Mesenchymal stem cell (in vitro differentiated cells and primary cell): ENCODE measurements around the gene EHF.

Source experiments
- DNase-seq: peaks from one replicate; pipeline ENCODE4 v3.0.0-alpha.2; 2013
- H2AFZ ChIP-seq: one replicate; pipeline ENCODE4 v1.6.1; 2013; ENCODE audit warnings: low read depth, mild to moderate bottlenecking, control low read depth, inconsistent platforms, low read length, moderate library complexity
- H2AK5ac ChIP-seq: 2 replicates; pipeline ENCODE4 v1.6.1; 2013; ENCODE audit warnings: low read length, moderate library complexity, mild to moderate bottlenecking, inconsistent platforms; ENCODE audit not compliant: severe bottlenecking
- H2BK120ac ChIP-seq: one replicate; pipeline ENCODE4 v1.6.1; 2013; ENCODE audit warnings: low read depth, mild to moderate bottlenecking, inconsistent platforms, low read length, moderate library complexity
- H2BK12ac ChIP-seq, 2 experiments: one replicate each; pipeline ENCODE4 v1.6.1; 2013; ENCODE audit warnings: inconsistent platforms in 2 of 2, low read length in 2 of 2, mild to moderate bottlenecking in 2 of 2, moderate library complexity in 2 of 2, control low read depth in 1 of 2
- H2BK15ac ChIP-seq: one replicate; pipeline ENCODE4 v1.6.1; 2013; ENCODE audit warnings: mild to moderate bottlenecking, low read depth, inconsistent platforms; ENCODE audit not compliant: poor library complexity, severe bottlenecking
- H2BK5ac ChIP-seq: 2 replicates; pipeline ENCODE4 v1.6.1; 2013; ENCODE audit warnings: low read depth, mild to moderate bottlenecking, low read length, control low read depth, inconsistent platforms; ENCODE audit not compliant: poor library complexity, severe bottlenecking
- H3K14ac ChIP-seq, 2 experiments: one replicate each; pipeline ENCODE4 v1.6.1; 2013; ENCODE audit warnings: inconsistent platforms in 2 of 2, low read length in 2 of 2, control low read depth in 1 of 2, mild to moderate bottlenecking in 1 of 2, moderate library complexity in 1 of 2
- H3K18ac ChIP-seq, 2 experiments: one replicate each; pipeline ENCODE4 v1.6.1; 2013; ENCODE audit warnings: inconsistent platforms in 2 of 2, low read length in 2 of 2, control low read depth in 1 of 2, low read depth in 1 of 2, mild to moderate bottlenecking in 1 of 2
- H3K23ac ChIP-seq, 2 experiments: one replicate each; pipeline ENCODE4 v1.6.1; 2013; ENCODE audit warnings: inconsistent platforms in 2 of 2, low read length in 2 of 2, mild to moderate bottlenecking in 2 of 2, moderate library complexity in 2 of 2, control low read depth in 1 of 2
- H3K27ac ChIP-seq: 2 replicates; pipeline ENCODE4 v1.5.1; 2013; ENCODE audit warnings: mild to moderate bottlenecking, moderate library complexity, low read length, control low read depth, inconsistent platforms; ENCODE audit not compliant: poor library complexity, severe bottlenecking
- H3K27me3 ChIP-seq, 2 experiments: 2 replicates each; pipeline versions ENCODE4 v1.6.1 to v1.7.0; 2013; ENCODE audit warnings: low read length in 2 of 2, mild to moderate bottlenecking in 2 of 2, moderate library complexity in 2 of 2, control low read depth in 1 of 2, inconsistent platforms in 1 of 2; ENCODE audit not compliant: control insufficient read depth in 1 of 2, insufficient read depth in 1 of 2
- H3K36me3 ChIP-seq, 2 experiments: 2 replicates each; pipeline versions ENCODE4 v1.6.1 to v1.7.0; 2013; ENCODE audit warnings: low read length in 2 of 2, control low read depth in 1 of 2, inconsistent platforms in 1 of 2, low read depth in 1 of 2, mild to moderate bottlenecking in 1 of 2; ENCODE audit not compliant: insufficient read depth in 2 of 2, control insufficient read depth in 1 of 2
- H3K4ac ChIP-seq, 2 experiments: one replicate each; pipeline ENCODE4 v1.6.1; 2013; ENCODE audit warnings: inconsistent platforms in 2 of 2, low read length in 2 of 2, mild to moderate bottlenecking in 2 of 2, moderate library complexity in 2 of 2, control low read depth in 1 of 2, low read depth in 1 of 2
- H3K4me1 ChIP-seq: 2 replicates; pipeline ENCODE4 v1.6.1; 2013; ENCODE audit warnings: low read depth, low read length, control low read depth; ENCODE audit not compliant: control insufficient read depth, insufficient read depth
- H3K4me2 ChIP-seq: 2 replicates; pipeline ENCODE4 v1.6.1; 2013; ENCODE audit warnings: low read length, mild to moderate bottlenecking, inconsistent platforms; ENCODE audit not compliant: poor library complexity, severe bottlenecking
- H3K4me3 ChIP-seq, 2 experiments: 2 replicates each; pipeline versions ENCODE4 v1.5.1 to v1.7.0; 2013; ENCODE audit warnings: low read length in 2 of 2, mild to moderate bottlenecking in 2 of 2, control low read depth in 1 of 2, low read depth in 1 of 2; ENCODE audit not compliant: insufficient read depth in 1 of 2
- H3K79me1 ChIP-seq: replicated peaks from 2 replicates; pipeline ENCODE4 v1.6.1; 2013; ENCODE audit warnings: mild to moderate bottlenecking, control low read depth, low read length, inconsistent platforms; ENCODE audit not compliant: poor library complexity, severe bottlenecking
- H3K9ac ChIP-seq: 2 replicates; pipeline ENCODE4 v1.7.0; 2013; ENCODE audit warnings: mild to moderate bottlenecking, low read length, moderate library complexity
- H3K9me3 ChIP-seq: 2 replicates; pipeline ENCODE4 v1.7.0; 2013; ENCODE audit warnings: mild to moderate bottlenecking, low read length; ENCODE audit not compliant: control insufficient read depth
- H4K8ac ChIP-seq: one replicate; pipeline ENCODE4 v1.6.1; 2013; ENCODE audit warnings: inconsistent platforms, mild to moderate bottlenecking, low read length, moderate library complexity
- H4K91ac ChIP-seq: one replicate; pipeline ENCODE4 v1.6.1; 2013; ENCODE audit warnings: mild to moderate bottlenecking, low read length, inconsistent platforms
- WGBS: methylation state at CpG from one replicate; pipeline ENCODE4 v1.1.7; 2013; ENCODE audit warnings: mixed read lengths; 5-methylcytosine and 5-hydroxymethylcytosine counted together

The EHF gene

GRCh38 chr11:34665077-34665835 is 44.4 kb downstream of the EHF start:
- H3K4ac ChIP-seq: no peak overlapping the region
- no peak overlapping the region for H3K14ac ChIP-seq
- peaks cover 0 to 6% of the 10 kb centered on the region in 2 experiments for H3K27me3 ChIP-seq
- 84% methylated on average over 7 of the region's 7 CpGs for WGBS
- H2AK5ac ChIP-seq: no peak overlapping the region
- H3K9me3 ChIP-seq: peaks cover 4% of the 10 kb centered on the region
- H3K4me2 ChIP-seq: no peak overlapping the region
- no peak overlapping the region for H3K23ac ChIP-seq
- no peak overlapping the region for H3K18ac ChIP-seq
- H2AFZ ChIP-seq: no peak overlapping the region
- no peak overlapping the region for H2BK15ac ChIP-seq
- H2BK12ac ChIP-seq: no peak overlapping the region
- no peak overlapping the region for H3K27ac ChIP-seq
- H3K9ac ChIP-seq: no peak overlapping the region
- no peak overlapping the region for H2BK120ac ChIP-seq
- H3K4me1 ChIP-seq: no peaks in the 10 kb centered on the region
- H3K4me3 ChIP-seq: no peak overlapping the region
- DNase-seq: no peak
- H4K91ac ChIP-seq: no peak overlapping the region
- H4K8ac ChIP-seq: no peak overlapping the region
- H2BK5ac ChIP-seq: no peak overlapping the region
- no peaks in the 10 kb centered on the region for H3K36me3 ChIP-seq
- H3K79me1 ChIP-seq: no peaks in the 10 kb centered on the region

- Histone ChIP-seq H3K18ac (no peak overlapping the region), H3K79me1 (no peaks in the 10 kb centered on the region), H3K4ac (no peak overlapping the region), H3K4me1 (no peaks in the 10 kb centered on the region), H4K91ac (no peak overlapping the region), H3K4me2 (no peak overlapping the region), H2BK5ac (no peak overlapping the region), H2BK15ac (no peak overlapping the region), H2AK5ac (no peak overlapping the region), H3K9me3 (peaks cover 4% of the 10 kb centered on the region), H3K23ac (no peak overlapping the region), H3K4me3 (no peak overlapping the region), H2BK120ac (no peak overlapping the region), H4K8ac (no peak overlapping the region), H3K9ac (no peak overlapping the region), H3K27me3 (peaks cover 0 to 6% of the 10 kb centered on the region in 2 experiments), H3K14ac (no peak overlapping the region), H2AFZ (no peak overlapping the region), H3K27ac (no peak overlapping the region), H3K36me3 (no peaks in the 10 kb centered on the region), H2BK12ac (no peak overlapping the region)
- WGBS: 97% methylated on average over 4 of the region's 4 CpGs
- no peak for DNase-seq
These were observed 47.1 kb downstream of the EHF start for GRCh38 chr11:34667810-34668582.

GRCh38 chr11:34668583-34669053 is 47.7 kb downstream of the EHF start:
- H2BK12ac ChIP-seq: no peak overlapping the region
- peaks cover 0 to 6% of the 10 kb centered on the region in 2 experiments for H3K27me3 ChIP-seq
- no peak overlapping the region for H3K9ac ChIP-seq
- no peak overlapping the region for H2BK5ac ChIP-seq
- 90% methylated on average over 4 of the region's 4 CpGs for WGBS
- H4K8ac ChIP-seq: no peak overlapping the region
- H2BK120ac ChIP-seq: no peak overlapping the region
- H3K4me2 ChIP-seq: no peak overlapping the region
- H2BK15ac ChIP-seq: no peak overlapping the region
- H4K91ac ChIP-seq: no peak overlapping the region
- no peak overlapping the region for H3K18ac ChIP-seq
- H3K4me3 ChIP-seq: no peak overlapping the region
- no peaks in the 10 kb centered on the region for H3K79me1 ChIP-seq
- H3K27ac ChIP-seq: no peak overlapping the region
- no peaks in the 10 kb centered on the region for H3K36me3 ChIP-seq
- no peak for DNase-seq
- no peak overlapping the region for H2AK5ac ChIP-seq
- H2AFZ ChIP-seq: no peak overlapping the region
- no peaks in the 10 kb centered on the region for H3K4me1 ChIP-seq
- peaks cover 4% of the 10 kb centered on the region for H3K9me3 ChIP-seq
- no peak overlapping the region for H3K23ac ChIP-seq
- H3K4ac ChIP-seq: no peak overlapping the region
- H3K14ac ChIP-seq: no peak overlapping the region

- Histone ChIP-seq H3K79me1 (no peaks in the 10 kb centered on the region), H3K18ac (no peak overlapping the region), H3K23ac (no peak overlapping the region), H3K9me3 (peaks cover 4% of the 10 kb centered on the region), H2BK12ac (no peak overlapping the region), H4K8ac (no peak overlapping the region), H3K14ac (no peak overlapping the region), H3K27ac (no peak overlapping the region), H3K4ac (no peak overlapping the region), H3K4me3 (no peak overlapping the region), H2BK15ac (no peak overlapping the region), H2AFZ (no peak overlapping the region), H2BK5ac (no peak overlapping the region), H3K9ac (no peak overlapping the region), H4K91ac (no peak overlapping the region), H3K4me2 (no peak overlapping the region), H3K36me3 (no peaks in the 10 kb centered on the region), H3K27me3 (peaks cover 0 to 6% of the 10 kb centered on the region in 2 experiments), H2AK5ac (no peak overlapping the region), H3K4me1 (no peaks in the 10 kb centered on the region), H2BK120ac (no peak overlapping the region)
- DNase-seq: no peak
- WGBS: 71% methylated on average over 1 of the region's 3 CpGs
These were observed 48.6 kb downstream of the EHF start for GRCh38 chr11:34669458-34669857.
